GM19043 (cell line): ENCODE results near the gene KRT84.

Experiments used
- ATAC-seq: cut with Tn5 transposase; IDR thresholded peaks from one replicate; pipeline ENCODE4 v1.9.1; 2021; ENCODE audit warnings: low read depth; ENCODE audit not compliant: unreplicated experiment

The KRT84 gene, protein sequence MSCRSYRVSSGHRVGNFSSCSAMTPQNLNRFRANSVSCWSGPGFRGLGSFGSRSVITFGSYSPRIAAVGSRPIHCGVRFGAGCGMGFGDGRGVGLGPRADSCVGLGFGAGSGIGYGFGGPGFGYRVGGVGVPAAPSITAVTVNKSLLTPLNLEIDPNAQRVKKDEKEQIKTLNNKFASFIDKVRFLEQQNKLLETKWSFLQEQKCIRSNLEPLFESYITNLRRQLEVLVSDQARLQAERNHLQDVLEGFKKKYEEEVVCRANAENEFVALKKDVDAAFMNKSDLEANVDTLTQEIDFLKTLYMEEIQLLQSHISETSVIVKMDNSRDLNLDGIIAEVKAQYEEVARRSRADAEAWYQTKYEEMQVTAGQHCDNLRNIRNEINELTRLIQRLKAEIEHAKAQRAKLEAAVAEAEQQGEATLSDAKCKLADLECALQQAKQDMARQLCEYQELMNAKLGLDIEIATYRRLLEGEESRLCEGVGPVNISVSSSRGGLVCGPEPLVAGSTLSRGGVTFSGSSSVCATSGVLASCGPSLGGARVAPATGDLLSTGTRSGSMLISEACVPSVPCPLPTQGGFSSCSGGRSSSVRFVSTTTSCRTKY

DNA sequence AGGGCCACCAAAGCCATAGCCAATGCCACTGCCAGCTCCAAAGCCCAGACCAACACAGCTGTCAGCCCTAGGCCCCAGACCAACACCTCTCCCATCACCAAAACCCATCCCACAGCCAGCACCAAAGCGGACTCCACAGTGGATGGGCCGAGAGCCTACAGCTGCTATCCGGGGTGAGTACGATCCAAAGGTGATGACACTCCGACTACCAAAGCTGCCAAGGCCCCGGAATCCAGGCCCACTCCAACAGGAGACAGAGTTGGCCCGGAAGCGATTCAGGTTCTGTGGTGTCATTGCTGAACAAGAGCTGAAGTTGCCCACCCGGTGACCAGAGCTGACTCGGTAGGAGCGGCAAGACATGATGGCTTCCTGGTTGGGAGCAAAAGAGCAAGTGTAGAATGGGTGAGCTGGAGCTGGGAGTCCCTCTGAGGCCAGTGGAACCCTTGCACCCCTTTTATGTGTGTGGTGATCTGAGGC, at the start of gene KRT84:
Gene KRT84 (minus strand): TSS at position 427 of the 477 bp plus-strand sequence. CDS start 67 bp downstream, at position 360.
- ATAC-seq = no peak

DNA sequence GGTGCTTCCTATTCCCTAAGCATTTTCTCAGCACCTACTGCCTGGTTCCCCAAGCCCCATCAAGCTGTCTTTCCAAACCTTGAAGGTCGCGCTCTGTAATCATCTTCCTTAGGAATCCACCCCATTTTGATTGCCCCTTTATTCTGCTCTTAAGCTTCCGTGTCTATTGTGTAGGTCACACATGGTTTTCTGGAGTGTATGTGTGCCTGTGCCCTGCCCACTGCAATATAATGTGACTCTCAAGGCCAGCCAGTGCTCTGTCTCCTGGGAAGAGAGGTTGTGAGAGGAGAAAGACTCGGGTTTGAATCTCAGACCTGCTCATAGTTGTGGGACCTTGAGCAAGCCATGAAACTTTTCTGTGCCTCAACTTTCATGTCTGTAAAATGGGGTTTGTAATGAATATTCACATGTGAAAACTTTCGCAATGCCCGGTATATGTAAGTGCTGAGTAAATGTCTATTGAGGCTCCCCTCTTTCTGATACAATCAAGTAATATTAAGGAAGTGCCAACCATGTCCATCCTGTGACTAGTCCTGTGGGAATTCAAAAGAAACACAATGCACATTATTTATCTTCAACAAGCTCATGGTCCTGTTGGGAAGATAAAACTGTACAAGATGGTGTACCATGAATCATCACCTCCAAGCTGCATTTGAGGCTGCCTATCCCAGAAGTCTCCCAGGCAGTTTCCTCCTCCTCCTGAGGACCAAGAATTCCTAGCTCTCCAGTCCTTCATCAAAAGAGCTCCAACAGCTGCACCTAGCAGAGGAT, 49.5 kb upstream of the KRT84 start:
- ATAC-seq = no peak

DNA sequence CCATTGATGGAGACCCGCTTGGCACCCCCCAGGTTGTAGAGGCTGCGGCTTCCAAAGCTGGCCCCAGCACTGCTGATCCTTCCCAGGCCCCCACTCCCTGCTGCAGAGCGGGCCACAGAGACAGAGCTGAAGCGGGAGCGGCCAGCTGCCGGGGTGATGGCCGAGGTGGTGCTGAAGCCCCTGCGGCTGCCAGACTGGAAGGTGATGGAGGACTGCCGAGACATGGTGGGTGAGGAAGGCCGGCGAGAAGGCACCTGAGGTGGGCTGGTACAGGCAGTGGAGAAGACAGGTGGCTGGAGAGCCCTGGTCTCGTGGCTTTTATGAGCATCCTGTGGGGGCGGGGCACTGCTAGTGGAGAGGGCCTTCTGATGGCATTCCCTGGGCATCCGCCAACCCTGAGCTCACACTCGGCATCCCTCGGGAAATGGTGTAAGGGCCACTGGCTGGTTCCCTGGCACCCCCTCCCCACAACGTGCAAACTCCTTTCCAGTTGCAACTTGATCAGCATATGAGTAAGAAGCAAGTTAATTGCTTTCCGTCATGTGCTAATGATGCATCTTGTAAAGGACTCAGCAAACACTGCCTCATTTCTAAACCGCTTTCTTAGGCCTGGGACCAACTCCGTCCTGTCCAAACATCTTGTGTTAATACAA, 48.8 kb upstream of the KRT84 start, which contains the start of gene KRT75:
Gene KRT75 (minus strand): TSS at position 291 of the 653 bp plus-strand sequence. CDS start 67 bp downstream, at position 224.
- no peak for ATAC-seq

DNA sequence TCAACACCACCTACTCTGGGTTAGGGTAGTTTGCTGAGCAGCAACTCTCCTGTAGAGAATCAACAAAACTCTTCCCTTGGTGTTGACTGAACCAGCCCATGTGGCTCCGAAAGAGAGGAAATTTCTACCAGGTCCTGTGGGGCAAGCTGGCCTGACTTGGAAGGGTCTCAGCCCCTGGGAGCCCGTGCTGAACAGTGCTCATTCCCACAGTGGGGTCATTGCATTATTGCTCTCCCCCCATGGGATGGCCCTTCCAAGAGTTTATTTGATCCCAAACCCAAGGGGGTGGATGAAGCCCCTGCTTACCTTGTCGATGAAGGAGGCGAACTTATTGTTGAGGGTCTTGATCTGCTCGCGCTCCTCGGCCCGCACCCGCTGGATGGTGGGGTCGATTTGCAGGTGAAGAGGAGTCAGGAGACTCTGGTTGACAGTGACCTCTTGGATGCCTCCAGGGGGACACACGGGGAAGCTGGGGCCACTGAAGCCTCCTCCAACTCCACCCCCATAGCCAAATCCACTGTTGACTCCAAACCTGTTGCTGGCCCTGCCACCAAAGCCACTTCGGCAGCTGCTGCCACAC, 48.1 kb upstream of the KRT84 start:
- no peak for ATAC-seq

DNA sequence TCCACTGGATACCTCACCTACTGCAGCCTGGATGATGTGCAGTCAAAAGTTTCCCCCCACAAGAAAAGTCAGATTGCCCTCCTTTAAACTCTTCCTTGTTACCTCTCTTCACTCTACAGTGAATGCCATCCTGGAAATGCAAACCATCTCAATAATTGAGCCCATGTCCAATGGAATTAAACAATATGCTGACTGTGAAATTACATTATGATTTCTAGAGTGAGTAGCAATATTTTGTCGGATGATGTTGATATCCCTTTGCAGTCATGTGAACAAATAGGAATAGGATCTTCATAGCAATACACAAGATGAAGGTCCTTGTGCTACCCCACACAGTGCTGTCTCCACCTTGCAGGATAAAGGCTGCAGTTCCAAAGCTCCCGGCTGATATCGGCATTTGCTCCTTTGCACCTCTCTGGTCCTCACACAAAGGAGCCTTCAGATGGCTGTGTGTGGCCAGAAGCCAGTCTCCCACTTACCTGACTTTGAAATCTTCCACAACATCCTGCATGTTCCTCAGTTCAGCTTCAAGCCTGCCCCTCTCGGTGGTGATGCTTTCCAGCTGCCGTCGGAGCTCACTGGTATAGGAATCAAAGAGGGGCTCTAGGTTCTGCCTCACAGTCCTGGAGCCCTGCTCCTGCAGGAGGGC, 47.2 kb upstream of the KRT84 start:
- no peak for ATAC-seq

DNA sequence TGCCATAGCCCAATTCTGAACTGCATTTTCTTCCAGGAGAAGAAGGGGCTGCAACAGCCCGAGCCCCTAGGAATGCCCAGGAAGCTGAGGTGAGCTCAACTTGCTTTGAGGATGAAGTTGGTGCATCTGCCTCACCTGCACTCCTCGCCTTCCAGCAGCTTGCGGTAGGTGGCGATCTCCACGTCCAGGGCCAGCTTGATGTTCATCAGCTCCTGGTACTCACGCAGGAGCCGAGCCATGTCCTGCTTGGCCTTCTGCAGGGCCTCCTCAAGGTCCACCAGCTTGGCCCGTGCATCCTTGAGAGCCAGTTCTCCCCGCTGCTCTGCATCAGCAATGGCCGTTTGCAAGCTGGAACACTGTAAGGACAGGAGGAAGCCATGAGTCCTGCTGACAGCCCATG, 42.7 kb upstream of the KRT84 start:
- ATAC-seq = no peak

DNA sequence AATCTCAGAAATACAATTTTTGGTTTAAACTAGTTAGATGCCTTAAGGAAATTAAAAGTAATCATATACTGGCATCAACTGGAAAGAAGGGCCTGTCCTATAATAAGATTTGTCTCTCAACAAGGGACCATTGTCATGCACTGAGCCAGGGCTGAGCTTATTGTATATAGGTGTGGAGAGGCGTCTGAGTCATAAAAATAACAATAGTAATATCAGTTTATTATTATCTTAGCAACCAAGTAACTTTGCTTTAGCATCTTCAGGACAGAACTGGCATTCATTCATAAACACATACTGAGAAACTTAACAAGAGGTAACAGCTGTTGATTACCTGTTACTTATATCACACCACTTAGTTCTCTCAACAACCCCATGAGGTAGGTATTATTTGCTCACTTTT, 41.6 kb upstream of the KRT84 start:
- no peak for ATAC-seq

DNA sequence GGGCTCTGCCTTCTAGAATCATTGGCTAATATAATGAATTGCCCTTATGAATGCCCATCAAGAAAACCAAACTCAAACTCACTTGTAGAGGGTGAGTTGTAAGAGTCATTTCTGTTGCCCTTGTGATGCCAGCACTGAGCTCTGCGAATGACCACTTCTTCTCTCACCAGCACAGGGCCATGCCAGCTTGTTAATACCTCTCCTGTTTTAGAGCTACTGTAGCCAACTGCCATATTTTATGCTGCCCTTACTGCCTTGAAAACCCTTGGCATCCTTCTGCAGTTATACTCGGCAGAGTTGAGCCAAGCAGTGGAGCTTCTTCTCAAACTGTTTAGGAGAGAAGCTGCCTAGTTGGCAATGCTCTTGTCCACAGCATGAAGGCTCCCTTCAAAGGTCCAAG, 40.6 kb upstream of the KRT84 start:
- no peak for ATAC-seq

DNA sequence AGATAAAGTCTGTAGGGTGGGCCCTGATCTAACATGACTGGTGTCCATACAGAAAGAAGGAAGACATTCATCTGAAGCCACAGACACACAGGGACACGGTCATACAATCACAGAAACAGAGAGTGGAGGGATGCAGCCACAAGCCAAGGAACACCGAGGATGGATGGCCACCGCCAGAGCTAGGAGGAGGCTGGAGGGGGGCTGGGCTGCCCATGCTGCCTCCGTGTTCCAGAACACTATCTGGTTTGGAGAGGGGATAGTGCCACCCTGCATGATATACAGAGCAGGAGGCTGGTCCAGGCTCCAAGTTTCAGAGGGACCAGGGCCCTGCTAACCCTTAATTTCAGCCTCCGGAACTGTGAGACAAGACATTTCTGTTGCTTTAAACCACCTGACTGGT, 40.0 kb upstream of the KRT84 start:
- ATAC-seq = no peak

DNA sequence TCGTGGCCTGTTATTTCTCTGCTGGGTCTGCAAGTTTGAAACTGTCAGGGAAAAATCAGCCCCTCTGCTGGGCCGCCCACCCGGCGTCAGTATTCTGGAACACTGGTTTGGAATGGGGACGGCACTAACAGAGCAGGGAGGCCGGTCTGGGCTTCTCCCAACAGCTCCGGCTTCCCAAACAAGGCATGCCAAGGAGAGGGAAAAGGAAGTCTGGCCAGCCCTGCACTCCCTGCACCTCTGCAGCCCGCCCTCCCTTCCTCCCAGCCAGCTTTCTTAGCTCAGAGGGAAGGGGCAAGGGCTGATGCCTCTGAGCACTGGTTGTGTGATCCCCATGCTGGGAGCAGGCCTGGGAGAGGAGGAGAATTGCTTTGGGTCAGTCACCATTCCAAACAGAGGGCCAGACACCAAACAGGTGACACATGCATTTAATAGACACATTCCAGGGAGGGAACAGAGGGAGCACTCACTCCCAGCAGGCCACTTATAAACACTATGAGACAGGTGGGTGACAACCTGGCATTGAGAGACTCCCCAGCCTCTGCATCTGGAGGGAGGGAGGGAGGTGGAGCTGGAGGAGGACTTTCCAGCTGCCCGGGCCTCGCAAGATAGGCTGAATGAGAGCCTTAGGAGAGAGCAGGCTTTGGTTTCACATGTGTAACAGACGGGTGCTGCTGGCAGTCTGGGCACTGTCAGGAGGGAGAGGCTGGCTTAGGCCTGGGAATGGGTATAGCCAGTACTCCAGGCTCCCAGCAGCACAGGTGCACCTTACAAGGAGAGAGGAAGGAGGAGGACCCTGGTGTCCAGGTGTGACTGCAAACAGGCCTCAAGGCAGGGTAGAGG, 38.4 kb upstream of the KRT84 start:
- no peak for ATAC-seq

DNA sequence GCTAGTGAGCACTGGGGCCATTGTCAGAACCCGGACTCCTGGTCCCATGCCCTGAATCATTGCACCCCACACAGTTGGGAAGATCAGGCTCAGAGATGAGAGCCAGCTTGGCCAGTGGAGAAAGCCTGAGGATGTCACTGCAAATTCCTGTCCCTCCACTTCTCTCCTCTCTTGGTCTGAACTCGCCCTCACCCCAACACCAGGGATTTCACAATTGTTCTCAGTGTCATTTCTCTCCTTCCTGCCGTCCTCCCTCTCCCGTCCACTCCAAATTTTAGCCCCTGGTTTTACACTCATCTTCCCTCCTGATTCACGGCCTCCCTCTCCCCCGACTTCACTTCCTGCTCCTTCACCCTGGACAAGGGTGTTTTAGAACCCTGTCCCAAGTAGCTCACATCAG, 37.6 kb upstream of the KRT84 start:
- no peak for ATAC-seq

DNA sequence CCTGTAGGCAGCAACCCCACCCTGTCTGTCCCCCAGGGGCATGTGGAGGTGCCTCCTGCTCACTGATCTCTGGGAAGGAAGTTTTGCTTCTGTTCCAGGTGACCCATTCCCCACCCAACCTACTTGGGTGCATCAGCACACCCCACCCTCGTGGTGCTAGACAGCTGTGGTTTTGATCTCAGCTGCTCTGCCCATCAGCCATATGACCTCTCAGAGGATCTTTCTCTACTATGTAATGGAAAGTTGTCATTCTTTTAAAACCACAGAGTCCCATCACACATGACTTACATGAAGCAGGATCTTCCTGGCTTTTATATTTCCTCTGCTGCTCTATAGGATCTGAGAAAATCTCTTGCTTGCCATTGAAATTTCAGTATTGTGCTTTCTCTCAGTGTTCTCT, 34.2 kb upstream of the KRT84 start:
- no peak for ATAC-seq

DNA sequence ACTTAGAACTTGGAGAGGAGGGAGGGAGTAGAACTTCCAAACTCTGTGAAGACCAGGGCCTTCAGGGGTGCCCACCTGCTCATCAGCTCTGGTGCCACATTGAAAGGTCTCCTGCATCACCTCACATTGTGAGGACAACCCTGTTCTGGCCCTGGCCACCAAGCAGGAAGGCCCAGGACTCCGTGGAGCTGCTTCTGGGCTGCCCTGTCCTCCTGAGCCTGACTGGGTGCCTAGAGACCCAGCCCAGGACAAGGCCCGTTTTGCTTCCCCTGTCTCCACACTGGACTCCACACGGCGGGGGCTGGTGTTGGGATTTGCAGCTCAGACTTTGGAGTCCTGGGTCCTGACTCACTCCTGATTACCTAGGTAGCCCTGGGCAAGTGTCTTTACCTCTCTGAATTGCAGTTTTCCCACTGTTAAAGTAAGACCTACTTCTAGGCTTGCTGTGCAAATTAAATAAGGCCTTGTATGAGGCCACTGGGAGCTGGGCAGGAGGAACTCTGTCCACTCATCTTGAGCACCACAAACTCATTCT, 33.2 kb upstream of the KRT84 start:
- ATAC-seq = no peak

DNA sequence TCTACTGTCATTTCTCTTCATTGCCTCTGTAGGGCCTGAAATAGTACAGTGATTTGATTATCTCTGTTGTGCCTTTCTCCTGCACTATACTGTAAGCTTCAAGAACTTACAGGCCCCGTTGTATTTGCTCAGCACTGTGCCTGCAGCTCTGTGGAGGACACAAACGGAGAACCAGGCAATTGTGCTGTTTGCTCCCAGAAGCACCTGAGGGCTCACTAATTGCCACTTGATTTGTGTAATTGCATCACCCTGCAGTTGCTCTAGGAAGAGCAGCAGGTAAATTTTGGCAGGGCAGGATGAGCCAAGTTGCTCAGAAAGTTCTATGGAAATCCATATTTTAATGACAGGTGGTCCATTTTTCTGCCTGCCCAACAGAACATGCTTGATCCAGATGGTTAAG, 32.3 kb upstream of the KRT84 start:
- no peak for ATAC-seq

DNA sequence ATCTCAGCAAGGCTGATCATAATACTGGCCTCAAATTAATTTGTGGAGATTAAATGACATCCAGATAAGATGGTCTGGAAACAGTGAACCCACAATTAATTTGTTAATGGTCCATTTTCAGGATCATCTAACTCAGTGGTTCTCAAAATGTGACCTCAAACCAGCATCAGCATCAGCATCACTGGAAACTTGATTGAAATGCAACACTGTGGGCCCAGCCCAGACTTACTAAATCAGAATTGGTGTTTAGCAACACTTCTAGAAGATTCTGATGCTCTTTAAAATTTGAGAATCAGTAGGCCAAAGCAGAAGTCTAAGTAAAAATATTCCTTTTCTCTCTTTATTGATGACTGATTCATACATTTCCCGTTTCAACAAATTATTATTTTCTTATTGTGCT, 31.3 kb upstream of the KRT84 start:
- ATAC-seq = no peak

DNA sequence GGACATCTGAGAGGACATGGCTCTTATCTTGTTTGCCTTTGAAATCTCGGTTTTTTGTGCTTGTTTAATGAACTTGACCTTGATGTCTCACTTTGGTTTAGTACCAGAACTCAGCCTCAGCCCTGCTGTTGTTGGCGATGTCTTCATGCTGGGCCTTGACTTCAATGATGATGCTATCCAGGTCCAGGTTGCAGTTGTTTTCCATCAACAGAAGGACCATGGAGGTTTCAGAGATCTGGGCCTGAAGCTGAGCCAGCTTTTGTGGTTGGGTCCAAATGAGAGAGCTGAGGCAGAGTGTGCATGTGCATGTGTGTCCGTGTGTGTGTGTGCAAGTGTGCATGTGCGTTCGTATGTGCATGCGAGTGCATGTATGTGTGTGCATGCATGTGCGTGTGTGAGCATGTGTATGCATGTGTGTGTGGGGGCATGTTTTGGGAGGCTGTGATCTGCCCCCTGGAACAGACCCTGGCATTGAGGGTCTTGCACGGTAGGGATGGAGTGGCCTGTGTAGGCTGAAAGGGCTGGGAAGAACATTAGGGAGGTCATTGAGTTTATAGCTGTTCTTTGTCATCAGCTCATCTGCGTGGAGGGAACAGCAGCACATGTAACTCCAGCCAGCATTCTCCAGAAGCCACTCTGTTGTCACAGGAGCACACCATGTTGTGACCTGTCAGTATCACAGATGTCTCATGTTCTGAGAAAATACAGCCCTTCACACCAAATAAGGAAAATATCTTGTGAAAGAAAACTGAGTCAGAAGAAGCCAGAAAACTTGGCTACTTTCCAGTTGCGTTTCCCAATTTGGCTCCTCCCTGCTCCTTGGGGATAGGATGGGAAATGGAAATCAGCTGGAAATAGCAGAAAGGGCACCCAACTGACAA, 30.7 kb upstream of the KRT84 start:
- ATAC-seq = no peak

DNA sequence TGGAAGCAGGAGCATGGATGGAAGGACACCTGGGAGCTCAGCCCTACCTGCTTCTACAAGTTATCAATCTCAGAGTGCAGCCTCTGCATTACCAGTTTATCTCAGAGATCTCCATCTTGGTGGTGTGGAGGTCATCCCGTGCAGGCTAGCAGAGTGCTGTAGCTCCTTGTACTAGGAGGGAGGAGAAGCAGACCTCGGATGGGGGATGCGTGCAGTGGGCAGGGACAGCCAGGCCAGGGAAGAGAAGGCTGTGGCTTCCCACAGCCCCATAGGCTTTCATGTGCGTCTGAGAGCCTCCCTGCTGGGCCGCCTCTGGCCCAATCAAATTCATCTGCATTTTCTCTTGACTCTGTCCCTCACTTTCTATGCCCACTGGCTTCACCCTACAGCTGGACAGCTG, 29.5 kb upstream of the KRT84 start:
- no peak for ATAC-seq
